HG02763 (cell line): ENCODE results near the gene SLC4A11.

Source experiments
- ATAC-seq: cut with Tn5 transposase; IDR thresholded peaks from one replicate; pipeline ENCODE4 v1.9.1; 2021; ENCODE audit warnings: mild to moderate bottlenecking, moderate library complexity; ENCODE audit not compliant: unreplicated experiment

SLC4A11 gene

GRCh38 chr20:3177746-3178485, 61.1 kb downstream of the SLC4A11 start:
- no peak for ATAC-seq
